CD4-positive, alpha-beta memory T cell (primary cell): Measurements from ENCODE around the gene NT5DC3. TPM values are rescaled to one million over a fixed set of nuclear protein-coding genes. Genes with fewer than 3 reads are reported as not detected.
A peak's percentile ranks its signal among the peaks of the same experiment; 100 is the strongest.

Source experiments
- CTCF ChIA-PET: fragments of 350-600 bp; sonication (Branson Sonifier 250); formaldehyde crosslinking; loops from one replicate; lab custom pipeline; 2021; ENCODE audit warnings: inconsistent platforms; ENCODE audit not compliant: partially characterized antibody; lab: Charles Lee
- POLR2A ChIA-PET: fragments of 350-600 bp; sonication (Branson Sonifier 250); formaldehyde crosslinking; loops from one replicate; lab custom pipeline; 2021; ENCODE audit not compliant: partially characterized antibody; lab: Charles Lee
- DNase-seq, 5 donors: peaks; one replicate each; pipeline versions ENCODE4 v3.0.0 to v3.0.0-alpha.2; 2020 to 2022; ENCODE audit warnings: mixed read lengths in 1 of 5
- H3K27ac ChIP-seq: one replicate; pipeline ENCODE4 v1.7.0; 2013; ENCODE audit warnings: low read depth, low read length
- H3K27me3 ChIP-seq: 2 replicates; pipeline ENCODE4 v1.7.0; 2013; ENCODE audit warnings: mild to moderate bottlenecking, low read length, moderate library complexity; ENCODE audit not compliant: insufficient read depth
- H3K36me3 ChIP-seq: 2 replicates; pipeline ENCODE4 v1.7.0; 2013; ENCODE audit warnings: mild to moderate bottlenecking, low read length, moderate library complexity; ENCODE audit not compliant: insufficient read depth
- H3K4me1 ChIP-seq: 2 replicates; pipeline ENCODE4 v1.7.0; 2013; ENCODE audit warnings: mild to moderate bottlenecking, low read length, moderate library complexity; ENCODE audit not compliant: insufficient read depth
- H3K4me3 ChIP-seq, 2 donors: one replicate each; pipeline ENCODE4 v1.7.0; 2013; ENCODE audit warnings: low read length in 2 of 2, mild to moderate bottlenecking in 1 of 2
- H3K9me3 ChIP-seq, 2 donors: one replicate each; pipeline ENCODE4 v1.7.0; 2013; ENCODE audit warnings: low read length in 2 of 2, control low read depth in 1 of 2; ENCODE audit not compliant: control insufficient read depth in 1 of 2
- H3K27ac Mint-ChIP-seq, 7 donors: one replicate each; pipeline ENCODE4 v1.8.0; 2020 to 2021; ENCODE audit warnings: mixed read lengths in 7 of 7, mild to moderate bottlenecking in 6 of 7, inconsistent platforms in 3 of 7, moderate library complexity in 3 of 7
- H3K27me3 Mint-ChIP-seq, 2 donors: one replicate each; pipeline ENCODE4 v1.8.0; 2020 to 2021; ENCODE audit warnings: mixed read lengths in 2 of 2
- H3K36me3 Mint-ChIP-seq, 2 donors: one replicate each; pipeline ENCODE4 v1.8.0; 2020 to 2021; ENCODE audit warnings: mixed read lengths in 2 of 2, inconsistent platforms in 1 of 2, mild to moderate bottlenecking in 1 of 2
- H3K4me1 Mint-ChIP-seq, 4 donors: one replicate each; pipeline ENCODE4 v1.8.0; 2020 to 2021; ENCODE audit warnings: mixed read lengths in 4 of 4, mild to moderate bottlenecking in 1 of 4
- H3K4me3 Mint-ChIP-seq, 8 donors: one replicate each; pipeline ENCODE4 v1.8.0; 2020 to 2021; ENCODE audit warnings: mixed read lengths in 8 of 8, mild to moderate bottlenecking in 7 of 8, moderate library complexity in 6 of 8, inconsistent platforms in 3 of 8
- H3K9me3 Mint-ChIP-seq, 8 donors: one replicate each; pipeline ENCODE4 v1.8.0; 2020 to 2021; ENCODE audit warnings: mixed read lengths in 8 of 8, mild to moderate bottlenecking in 5 of 8, inconsistent platforms in 3 of 8, moderate library complexity in 1 of 8
- intact Hi-C: fragments of 100-400 bp; cut with micrococcal nuclease; formaldehyde crosslinking; loops from one replicate; pipeline ENCODE4 v1.15.1; 2023
- polyA plus RNA-seq, 2 donors: library from polyadenylated mRNA; unstranded; fragments of 300-500 nt; fragmentation: Illumina TruSeq; gene quantifications; one replicate each; pipeline ENCODE4 v1.2.3, GENCODE V29; 2021
- total RNA-seq, 2 experiments: library from RNA; stranded (reverse); gene quantifications; one replicate each; pipeline ENCODE4 v1.2.3, GENCODE V29; 2021

The NT5DC3 gene
- total and polyA plus RNA-seq, 4 experiments from 2014 or later: 1.2 to 6.8 (median 3.7) TPM

GRCh38 chr12:103855896-103856657 is 15.0 kb upstream of the NT5DC3 start:
- Histone ChIP-seq H3K9me3 (no peaks in the 10 kb centered on the region), H3K4me3 (no peak overlapping the region), H3K27ac (no peak overlapping the region), H3K4me1 (no peaks in the 10 kb centered on the region), H3K36me3 (no peaks in the 10 kb centered on the region), H3K27me3 (no peaks in the 10 kb centered on the region)
- ChIA-PET CTCF (no interaction called here), POLR2A (no interaction called here)
- H3K36me3 Mint-ChIP-seq: peaks cover 0 to 9% of the 10 kb centered on the region in 2 donors
- H3K4me1 Mint-ChIP-seq: no peaks in the 10 kb centered on the region
- H3K27me3 Mint-ChIP-seq: peaks cover 0 to 6% of the 10 kb centered on the region in 2 donors
- intact Hi-C loops: no loop called here
- H3K4me3 Mint-ChIP-seq: no peak overlapping the region
- H3K9me3 Mint-ChIP-seq: no peaks in the 10 kb centered on the region
- no peak overlapping the region for H3K27ac Mint-ChIP-seq
- DNase-seq: no peak

- no peaks in the 10 kb centered on the region for H3K9me3 Mint-ChIP-seq
- no peak for DNase-seq
- no peaks in the 10 kb centered on the region for H3K27me3 ChIP-seq
- H3K4me1 ChIP-seq: no peaks in the 10 kb centered on the region
- H3K27ac ChIP-seq: no peak overlapping the region
- POLR2A ChIA-PET: no interaction called here
- H3K27me3 Mint-ChIP-seq: peaks cover 0 to 6% of the 10 kb centered on the region in 2 donors
- no peak overlapping the region for H3K27ac Mint-ChIP-seq
- no peaks in the 10 kb centered on the region for H3K4me1 Mint-ChIP-seq
- H3K36me3 Mint-ChIP-seq: peaks cover 0 to 9% of the 10 kb centered on the region in 2 donors
- no peaks in the 10 kb centered on the region for H3K9me3 ChIP-seq
- no peaks in the 10 kb centered on the region for H3K36me3 ChIP-seq
- CTCF ChIA-PET: no interaction called here
- H3K4me3 ChIP-seq: no peak overlapping the region
- intact Hi-C loops: no loop called here
- H3K4me3 Mint-ChIP-seq: no peak overlapping the region
Observed at GRCh38 chr12:103855036-103855712, 14.1 kb upstream of the NT5DC3 start.

- Histone ChIP-seq H3K4me3 (no peak overlapping the region), H3K9me3 (no peaks in the 10 kb centered on the region), H3K4me1 (no peaks in the 10 kb centered on the region), H3K36me3 (no peaks in the 10 kb centered on the region), H3K27ac (no peak overlapping the region), H3K27me3 (no peaks in the 10 kb centered on the region)
- no peaks in the 10 kb centered on the region for H3K9me3 Mint-ChIP-seq
- peaks cover 0 to 6% of the 10 kb centered on the region in 2 donors for H3K27me3 Mint-ChIP-seq
- DNase-seq: no peak
- ChIA-PET CTCF (interaction anchor here (0.8 kb wide), 1 partner anchor 9 kb away, joined by 3 read pairs; no protein-coding TSS in a partner anchor), POLR2A (no interaction called here)
- H3K27ac Mint-ChIP-seq: no peak overlapping the region
- H3K36me3 Mint-ChIP-seq: peaks cover 0 to 9% of the 10 kb centered on the region in 2 donors
- H3K4me1 Mint-ChIP-seq: no peaks in the 10 kb centered on the region
- intact Hi-C loops: no loop called here
- no peak overlapping the region for H3K4me3 Mint-ChIP-seq
Observed at GRCh38 chr12:103854372-103854973, 13.4 kb upstream of the NT5DC3 start.

- H3K36me3 ChIP-seq: no peaks in the 10 kb centered on the region
- Mint-ChIP-seq H3K4me3 (no peak overlapping the region), H3K9me3 (no peaks in the 10 kb centered on the region), H3K27me3 (peaks cover 0 to 6% of the 10 kb centered on the region in 2 donors), H3K27ac (peak overlapping the region in 1 of 7 donors; percentile 19), H3K4me1 (no peaks in the 10 kb centered on the region), H3K36me3 (peaks cover 0 to 5% of the 10 kb centered on the region in 2 donors)
- no peaks in the 10 kb centered on the region for H3K4me1 ChIP-seq
- ChIA-PET POLR2A (no interaction called here), CTCF (interaction anchor here (0.6 to 1.1 kb wide), 2 partner anchors 12 to 18 kb away, joined by 3 read pairs; no protein-coding TSS in a partner anchor)
- no peak overlapping the region for H3K4me3 ChIP-seq
- no peaks in the 10 kb centered on the region for H3K27me3 ChIP-seq
- H3K27ac ChIP-seq: no peak overlapping the region
- no peak for DNase-seq
- intact Hi-C loops: no loop called here
- H3K9me3 ChIP-seq: no peaks in the 10 kb centered on the region
Observed at GRCh38 chr12:103852498-103852997, 11.5 kb upstream of the NT5DC3 start.

GRCh38 chr12:103851127-103851526 is 10.1 kb upstream of the NT5DC3 start:
- no peaks in the 10 kb centered on the region for H3K36me3 Mint-ChIP-seq
- Histone ChIP-seq H3K27ac (no peak overlapping the region), H3K4me3 (no peak overlapping the region), H3K36me3 (no peaks in the 10 kb centered on the region), H3K27me3 (no peaks in the 10 kb centered on the region), H3K9me3 (no peaks in the 10 kb centered on the region), H3K4me1 (no peaks in the 10 kb centered on the region)
- ChIA-PET POLR2A (interaction anchor here (1.1 kb wide), 1 partner anchor 9 kb away, joined by 3 read pairs; no protein-coding TSS in a partner anchor), CTCF (interaction anchor here (1.1 kb wide), 1 partner anchor 13 kb away, joined by 3 read pairs; no protein-coding TSS in a partner anchor)
- no peaks in the 10 kb centered on the region for H3K4me1 Mint-ChIP-seq
- no peak overlapping the region for H3K27ac Mint-ChIP-seq
- peaks cover 0 to 3% of the 10 kb centered on the region in 2 donors for H3K27me3 Mint-ChIP-seq
- no peaks in the 10 kb centered on the region for H3K9me3 Mint-ChIP-seq
- intact Hi-C loops: no loop called here
- DNase-seq: no peak
- H3K4me3 Mint-ChIP-seq: no peak overlapping the region

GRCh38 chr12:103850429-103850828 is 9.4 kb upstream of the NT5DC3 start:
- Mint-ChIP-seq H3K27me3 (peaks cover 0 to 3% of the 10 kb centered on the region in 2 donors), H3K4me3 (no peak overlapping the region), H3K4me1 (no peaks in the 10 kb centered on the region), H3K9me3 (no peaks in the 10 kb centered on the region), H3K27ac (no peak overlapping the region), H3K36me3 (no peaks in the 10 kb centered on the region)
- ChIA-PET CTCF (no interaction called here), POLR2A (interaction anchor here (1.1 kb wide), 1 partner anchor 9 kb away, joined by 3 read pairs; no protein-coding TSS in a partner anchor)
- no peak for DNase-seq
- Histone ChIP-seq H3K4me1 (no peaks in the 10 kb centered on the region), H3K36me3 (no peaks in the 10 kb centered on the region), H3K27ac (no peak overlapping the region), H3K9me3 (no peaks in the 10 kb centered on the region), H3K27me3 (no peaks in the 10 kb centered on the region), H3K4me3 (no peak overlapping the region)
- intact Hi-C loops: no loop called here
